ENCODE results near the gene PCDHB3. TPM values are rescaled to one million over a fixed set of nuclear protein-coding genes. Genes with fewer than 3 reads are reported as not detected.

The PCDHB3 gene
- total RNA-seq: 1 to 10 TPM; 1.1 to 2.5 (median 2.0) TPM

- 17% methylated on average over 19 of the region's 19 CpGs for WGBS
- Histone ChIP-seq H3K36me3 (no peaks in the 10 kb centered on the region), H3K27ac (no peak within 1 kb of the TSS), H3K9me3 (peaks cover 19% of the 10 kb centered on the region), H3K4me1 (no peaks in the 10 kb centered on the region), H3K4me3 (peak within 1 kb of the TSS; percentile 27), H3K27me3 (peaks cover 10% of the 10 kb centered on the region)
- no peak for DNase-seq (ENCODE audit: low spot score in 2 of 2)
- TF ChIP-seq POLR2AphosphoS5 (IDR thresholded peaks at IDR 0.05): no peak
- TF ChIP-seq, protein P1, sequence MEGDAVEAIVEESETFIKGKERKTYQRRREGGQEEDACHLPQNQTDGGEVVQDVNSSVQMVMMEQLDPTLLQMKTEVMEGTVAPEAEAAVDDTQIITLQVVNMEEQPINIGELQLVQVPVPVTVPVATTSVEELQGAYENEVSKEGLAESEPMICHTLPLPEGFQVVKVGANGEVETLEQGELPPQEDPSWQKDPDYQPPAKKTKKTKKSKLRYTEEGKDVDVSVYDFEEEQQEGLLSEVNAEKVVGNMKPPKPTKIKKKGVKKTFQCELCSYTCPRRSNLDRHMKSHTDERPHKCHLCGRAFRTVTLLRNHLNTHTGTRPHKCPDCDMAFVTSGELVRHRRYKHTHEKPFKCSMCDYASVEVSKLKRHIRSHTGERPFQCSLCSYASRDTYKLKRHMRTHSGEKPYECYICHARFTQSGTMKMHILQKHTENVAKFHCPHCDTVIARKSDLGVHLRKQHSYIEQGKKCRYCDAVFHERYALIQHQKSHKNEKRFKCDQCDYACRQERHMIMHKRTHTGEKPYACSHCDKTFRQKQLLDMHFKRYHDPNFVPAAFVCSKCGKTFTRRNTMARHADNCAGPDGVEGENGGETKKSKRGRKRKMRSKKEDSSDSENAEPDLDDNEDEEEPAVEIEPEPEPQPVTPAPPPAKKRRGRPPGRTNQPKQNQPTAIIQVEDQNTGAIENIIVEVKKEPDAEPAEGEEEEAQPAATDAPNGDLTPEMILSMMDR (IDR thresholded peaks at IDR 0.05): peak in 1 of 2 donors; percentile 9
These were observed at the start of gene PCDHB3 for GRCh38 chr5:141100243-141100805. TSS of gene PCDHB3 (plus strand) at chr5:141100473. CDS start at chr5:141100650, 177 bp downstream.

- Histone ChIP-seq H3K4me1 (peaks cover 6% of the 10 kb centered on the region), H3K27ac (no peak within 1 kb of the TSS), H3K27me3 (peaks cover 22% of the 10 kb centered on the region), H3K36me3 (no peaks in the 10 kb centered on the region), H3K4me3 (peak within 1 kb of the TSS; percentile 55), H3K9me3 (no peaks in the 10 kb centered on the region)
- 26% methylated on average over 20 of the region's 20 CpGs for WGBS
- TF ChIP-seq, protein P1 (IDR thresholded peaks at IDR 0.05): no peak
- TF ChIP-seq EP300 (IDR thresholded peaks at IDR 0.05) (no peak), POLR2AphosphoS5 (IDR thresholded peaks at IDR 0.05) (no peak), POLR2A (IDR thresholded peaks at IDR 0.05) (no peak)
- no peak for DNase-seq (ENCODE audit: low spot score in 2 of 2)
These were observed 49.4 kb upstream of the PCDHB3 start, which contains the start of gene PCDHB1 for GRCh38 chr5:141050622-141051520. TSS of gene PCDHB1 (plus strand) at chr5:141051374. CDS start at chr5:141051471, 97 bp downstream.

DNA sequence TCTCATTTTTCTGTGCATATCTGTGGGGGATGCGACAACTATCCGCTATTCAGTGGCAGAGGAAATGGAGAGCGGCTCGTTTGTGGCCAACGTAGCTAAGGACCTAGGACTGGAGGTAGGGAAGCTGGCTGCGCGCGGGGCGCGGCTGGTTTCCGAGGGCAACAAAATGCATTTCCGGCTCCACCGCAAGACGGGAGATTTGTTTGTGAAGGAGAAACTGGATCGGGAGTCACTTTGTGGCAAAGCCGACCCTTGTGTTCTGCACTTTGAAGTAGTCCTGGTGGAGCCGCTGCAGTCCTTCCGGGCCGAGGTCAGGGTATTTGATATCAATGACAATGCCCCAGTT, 48.8 kb upstream of the PCDHB3 start:
- peaks cover 6% of the 10 kb centered on the region for H3K4me1 ChIP-seq
- H3K36me3 ChIP-seq: no peaks in the 10 kb centered on the region
- no peak for DNase-seq (ENCODE audit: low spot score in 2 of 2)
- H3K4me3 ChIP-seq: peak overlapping the region; percentile 55
- no peaks in the 10 kb centered on the region for H3K9me3 ChIP-seq
- TF ChIP-seq, protein P1 (IDR thresholded peaks at IDR 0.05): no peak
- TF ChIP-seq EP300 (IDR thresholded peaks at IDR 0.05): no peak
- TF ChIP-seq POLR2AphosphoS5 (IDR thresholded peaks at IDR 0.05): no peak
- no peak for TF ChIP-seq POLR2A (IDR thresholded peaks at IDR 0.05)
- H3K27me3 ChIP-seq: peaks cover 22% of the 10 kb centered on the region
- 8% methylated on average over 18 of the region's 19 CpGs for WGBS
- no peak overlapping the region for H3K27ac ChIP-seq

GRCh38 chr5:141077826-141078225, 22.4 kb upstream of the PCDHB3 start:
- TF ChIP-seq POLR2A (IDR thresholded peaks at IDR 0.05): no peak
- no peak for TF ChIP-seq EP300 (IDR thresholded peaks at IDR 0.05)
- TF ChIP-seq, protein P1 (IDR thresholded peaks at IDR 0.05): no peak
- no peak for TF ChIP-seq POLR2AphosphoS5 (IDR thresholded peaks at IDR 0.05)
- Histone ChIP-seq H3K36me3 (no peaks in the 10 kb centered on the region), H3K4me3 (no peak overlapping the region), H3K27me3 (peaks cover 7% of the 10 kb centered on the region), H3K4me1 (no peaks in the 10 kb centered on the region), H3K27ac (no peak overlapping the region), H3K9me3 (peaks cover 13% of the 10 kb centered on the region)
- 42% methylated on average over 17 of the region's 17 CpGs for WGBS
- no peak for DNase-seq (ENCODE audit: low spot score in 2 of 2)

- H3K4me3 ChIP-seq: no peak overlapping the region
- H3K36me3 ChIP-seq: no peaks in the 10 kb centered on the region
These were observed 18.0 kb upstream of the PCDHB3 start for GRCh38 chr5:141082228-141082627.

More at GRCh38 chr5:141082228-141082627, 18.0 kb upstream of the PCDHB3 start:
- Histone ChIP-seq H3K9me3 (peaks cover 8% of the 10 kb centered on the region), H3K27me3 (peaks cover 7% of the 10 kb centered on the region), H3K27ac (no peak overlapping the region), H3K4me1 (no peaks in the 10 kb centered on the region)
- DNase-seq (ENCODE audit: low spot score in 2 of 2): no peak
- TF ChIP-seq, protein P1 (IDR thresholded peaks at IDR 0.05): no peak
- TF ChIP-seq POLR2A (IDR thresholded peaks at IDR 0.05): no peak
- TF ChIP-seq POLR2AphosphoS5 (IDR thresholded peaks at IDR 0.05): no peak
